NCI-H748 treated with DMSO at 0.1 percent for 48 hours (cell line): ENCODE results near the gene NHLH1.

Experiments used
- DNase-seq: peaks from one replicate; lab custom pipeline; 2025; lab: John Stamatoyannopoulos, UW

NHLH1 gene

GRCh38 chr1:160359559-160360226 is 7.2 kb upstream of the NHLH1 start:
- DNase-seq, result no peak

- no peak for DNase-seq
Observed at GRCh38 chr1:160360227-160360695, 6.6 kb upstream of the NHLH1 start.

- DNase-seq, result no peak
Observed at GRCh38 chr1:160361199-160361598, 5.7 kb upstream of the NHLH1 start.

- no peak for DNase-seq
Observed at GRCh38 chr1:160361814-160362167, 5.1 kb upstream of the NHLH1 start.

- DNase-seq, result no peak
Observed at GRCh38 chr1:160362168-160362957, 4.5 kb upstream of the NHLH1 start.

GRCh38 chr1:160363010-160363409 is 3.9 kb upstream of the NHLH1 start:
- no peak for DNase-seq

- DNase-seq, result no peak
Observed at GRCh38 chr1:160363951-160364735, 2.7 kb upstream of the NHLH1 start.

- no peak for DNase-seq
Observed at GRCh38 chr1:160365325-160365724, 1.5 kb upstream of the NHLH1 start.

- DNase-seq, result no peak
Observed at GRCh38 chr1:160367516-160367900, 637 bp downstream of the NHLH1 start.

GRCh38 chr1:160367934-160368923 is 1.4 kb downstream of the NHLH1 start:
- DNase-seq, result no peak

GRCh38 chr1:160369087-160369486 is 2.2 kb downstream of the NHLH1 start:
- DNase-seq, result no peak

GRCh38 chr1:160370561-160371345 is 3.9 kb downstream of the NHLH1 start:
- no peak for DNase-seq

GRCh38 chr1:160371346-160371631 is 4.4 kb downstream of the NHLH1 start:
- no peak for DNase-seq

GRCh38 chr1:160371756-160372155 is 4.9 kb downstream of the NHLH1 start:
- no peak for DNase-seq

- DNase-seq, result no peak
Observed at GRCh38 chr1:160373696-160374095, 6.8 kb downstream of the NHLH1 start.

- no peak for DNase-seq
Observed at GRCh38 chr1:160374306-160375110, 7.6 kb downstream of the NHLH1 start.

- no peak for DNase-seq
Observed at GRCh38 chr1:160375788-160376524, 9.1 kb downstream of the NHLH1 start.

- peak; percentile 79 for DNase-seq
Observed at GRCh38 chr1:160376525-160377131, 9.8 kb downstream of the NHLH1 start.
